Left ventricle myocardium inferior (tissue), 1 donor: ENCODE results near the gene TCN2. TPM values are rescaled to one million over a fixed set of nuclear protein-coding genes. Genes with fewer than 3 reads are reported as not detected.
A peak's percentile ranks its signal among the peaks of the same experiment; 100 is the strongest.
"Not testable (repeated sequence)": the region's sequence is repeated elsewhere in the genome, so short reads cannot be mapped to it uniquely, and the experiment has no call there.

ENCODE experiments used
- DNase-seq: peaks from one replicate; pipeline ENCODE4 v3.0.0-alpha.2; 2020
- H3K27ac ChIP-seq: fragments of 200-600 bp; replicated peaks from 2 replicates; pipeline ENCODE4 v1.8.0; 2021
- H3K27me3 ChIP-seq: fragments of 200-600 bp; 2 replicates; pipeline ENCODE4 v1.8.0; 2021; ENCODE audit warnings: low read depth
- H3K36me3 ChIP-seq: fragments of 200-600 bp; 2 replicates; pipeline ENCODE4 v1.8.0; 2021
- H3K4me1 ChIP-seq: fragments of 200-600 bp; 2 replicates; pipeline ENCODE4 v1.8.0; 2021
- H3K4me3 ChIP-seq: fragments of 200-600 bp; 2 replicates; pipeline ENCODE4 v1.8.0; 2021; ENCODE audit warnings: mild to moderate bottlenecking, moderate library complexity
- H3K9me3 ChIP-seq: fragments of 200-600 bp; replicated peaks from 2 replicates; pipeline ENCODE4 v1.8.0; 2021
- CTCF ChIP-seq: fragments of 200-600 bp; IDR thresholded peaks from 2 replicates; pipeline ENCODE4 v1.8.0; 2021; ENCODE audit warnings: antibody characterized with exemption, mild to moderate bottlenecking, borderline replicate concordance
- intact Hi-C: fragments of 100-400 bp; cut with micrococcal nuclease; formaldehyde crosslinking; loops from one replicate; pipeline ENCODE4 v1.11.0; 2022
- long read RNA-seq: library from polyadenylated mRNA; unstranded; transcript quantifications from one replicate; pipeline ENCODE4 v2.0.0, GENCODE V29; 2021
- total RNA-seq: library from RNA; stranded (reverse); fragmentation: NEBNext Ultra II Directional; extraction: Animal tissue kit (Norgen Biotek cat#: 25700); gene quantifications from one replicate; pipeline ENCODE4 v1.2.1, GENCODE V29; 2021
- donor health status: DM: no; HTN: yes; CAD: no; lungs with severe emphysema.

TCN2 gene
- 14.1 TPM for total RNA-seq
- long read RNA-seq, transcript TCN2-201 (9 exons, 2,535 nt): major isoform, 20 of 33 reads
- long read RNA-seq, partial matches to known transcripts: 8 of 33 reads
- long read RNA-seq, other reads (novel, unspliced or antisense): 3 of 33 reads

DNA sequence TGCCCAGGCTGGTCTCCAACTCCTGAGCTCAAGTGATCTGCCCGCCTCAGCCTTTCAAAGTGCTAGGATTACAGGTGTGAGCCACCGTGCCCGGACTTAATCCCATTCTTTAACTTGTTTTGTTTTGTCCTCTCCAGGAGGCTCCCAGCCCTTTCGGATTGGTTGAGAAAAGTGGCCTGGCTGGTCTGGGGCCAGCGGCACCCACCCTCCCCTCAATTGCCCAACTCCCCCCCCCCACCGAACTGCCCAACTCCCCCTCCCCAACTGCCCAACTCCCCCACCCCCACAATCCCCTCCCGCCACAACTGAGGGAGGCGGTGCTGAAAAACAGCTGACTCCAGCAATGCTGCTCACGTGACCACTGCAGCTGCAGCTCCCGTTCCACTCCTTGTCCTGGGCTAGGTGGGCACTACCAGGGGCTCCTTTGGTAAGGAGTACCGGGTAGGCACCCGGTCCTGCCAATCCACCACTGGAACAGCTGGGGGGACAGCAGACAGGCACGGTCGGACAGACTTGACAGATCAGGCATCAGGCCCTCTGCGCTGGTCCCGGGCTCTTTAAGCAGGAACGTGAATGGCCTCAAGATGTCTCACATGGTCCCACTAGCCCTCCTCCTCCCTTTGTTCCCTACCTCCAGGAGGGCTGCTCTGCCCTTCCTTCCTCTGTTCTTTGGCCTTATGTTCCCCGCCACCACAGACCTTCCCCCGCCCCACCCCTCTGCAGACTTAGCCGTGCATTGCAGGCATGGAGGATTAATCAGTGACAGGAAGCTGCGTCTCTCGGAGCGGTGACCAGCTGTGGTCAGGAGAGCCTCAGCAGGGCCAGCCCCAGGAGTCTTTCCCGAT is at the start of gene TCN2:
Gene TCN2 (plus strand): TSS at position 720 of the 845 bp plus-strand sequence. CDS start 158 bp downstream, outside the sequence.
- H3K4me3 ChIP-seq: peak within 1 kb of the TSS; percentile 79
- intact Hi-C loops: no loop called here
- peak; percentile 18 for TF ChIP-seq CTCF
- DNase-seq: peak; percentile 70
- H3K27ac ChIP-seq: peak within 1 kb of the TSS; percentile 88
- peaks cover 10% of the 10 kb centered on the region for H3K36me3 ChIP-seq
- peaks cover 54% of the 10 kb centered on the region for H3K4me1 ChIP-seq
- no peaks in the 10 kb centered on the region for H3K9me3 ChIP-seq
- H3K27me3 ChIP-seq: no peaks in the 10 kb centered on the region

DNA sequence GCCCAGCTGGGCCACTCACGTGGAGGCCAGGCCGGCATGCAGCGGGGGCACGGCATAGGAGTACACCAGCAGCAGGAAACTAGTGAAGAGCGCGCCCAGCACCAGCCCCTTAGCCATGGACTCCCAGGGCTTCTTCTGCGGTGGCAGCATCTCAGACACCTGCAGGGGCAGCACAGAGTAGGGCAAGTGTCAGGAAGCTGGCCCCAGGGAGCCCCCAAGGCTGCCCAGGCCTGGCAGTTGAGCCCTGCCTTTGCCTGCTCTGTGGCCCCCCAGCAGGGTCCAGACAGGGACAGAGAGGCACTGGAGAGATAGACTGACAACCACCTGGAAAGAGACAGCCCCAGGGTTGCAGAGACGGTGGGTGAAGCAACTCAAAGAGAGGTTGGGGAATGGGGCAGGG is 49.7 kb upstream of the TCN2 start:
- no peak for DNase-seq
- Histone ChIP-seq H3K9me3 (no peaks in the 10 kb centered on the region), H3K4me3 (no peak overlapping the region), H3K27me3 (peaks cover 12% of the 10 kb centered on the region), H3K27ac (no peak overlapping the region), H3K36me3 (no peaks in the 10 kb centered on the region), H3K4me1 (no peaks in the 10 kb centered on the region)
- TF ChIP-seq CTCF: no peak
- intact Hi-C loops: no loop called here

DNA sequence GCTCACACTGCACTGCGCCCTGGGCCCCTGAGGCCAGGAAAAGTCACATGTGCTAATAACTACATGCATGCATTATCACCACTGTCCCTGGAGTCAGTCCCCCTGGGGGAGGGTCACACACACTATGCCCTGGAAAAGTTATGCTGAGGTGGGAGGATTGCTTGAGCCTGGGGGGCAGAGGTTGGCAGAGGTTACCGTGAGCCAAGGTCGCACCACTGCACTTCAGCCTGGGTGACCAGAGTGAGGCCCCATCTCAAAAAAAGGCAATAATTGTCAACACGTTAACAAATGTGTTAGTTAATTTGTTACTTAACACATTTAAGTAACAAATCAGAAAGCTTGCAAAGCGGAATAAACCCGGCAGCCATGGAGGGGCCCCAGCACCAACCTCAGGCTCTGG is 47.1 kb upstream of the TCN2 start:
- H3K9me3 ChIP-seq: no peaks in the 10 kb centered on the region
- H3K27me3 ChIP-seq: peaks cover 31% of the 10 kb centered on the region
- DNase-seq: no peak
- no peak overlapping the region for H3K4me3 ChIP-seq
- no peaks in the 10 kb centered on the region for H3K36me3 ChIP-seq
- H3K27ac ChIP-seq: no peak overlapping the region
- TF ChIP-seq CTCF: no peak
- no peaks in the 10 kb centered on the region for H3K4me1 ChIP-seq
- intact Hi-C loops: no loop called here

GRCh38 chr22:30560643-30561202 is 46.3 kb upstream of the TCN2 start:
- H3K4me3 ChIP-seq, H3K36me3 ChIP-seq, DNase-seq, H3K4me1 ChIP-seq, H3K27ac ChIP-seq, intact Hi-C loops, H3K9me3 ChIP-seq: not testable (repeated sequence)
- peaks cover 39% of the 10 kb centered on the region for H3K27me3 ChIP-seq

DNA sequence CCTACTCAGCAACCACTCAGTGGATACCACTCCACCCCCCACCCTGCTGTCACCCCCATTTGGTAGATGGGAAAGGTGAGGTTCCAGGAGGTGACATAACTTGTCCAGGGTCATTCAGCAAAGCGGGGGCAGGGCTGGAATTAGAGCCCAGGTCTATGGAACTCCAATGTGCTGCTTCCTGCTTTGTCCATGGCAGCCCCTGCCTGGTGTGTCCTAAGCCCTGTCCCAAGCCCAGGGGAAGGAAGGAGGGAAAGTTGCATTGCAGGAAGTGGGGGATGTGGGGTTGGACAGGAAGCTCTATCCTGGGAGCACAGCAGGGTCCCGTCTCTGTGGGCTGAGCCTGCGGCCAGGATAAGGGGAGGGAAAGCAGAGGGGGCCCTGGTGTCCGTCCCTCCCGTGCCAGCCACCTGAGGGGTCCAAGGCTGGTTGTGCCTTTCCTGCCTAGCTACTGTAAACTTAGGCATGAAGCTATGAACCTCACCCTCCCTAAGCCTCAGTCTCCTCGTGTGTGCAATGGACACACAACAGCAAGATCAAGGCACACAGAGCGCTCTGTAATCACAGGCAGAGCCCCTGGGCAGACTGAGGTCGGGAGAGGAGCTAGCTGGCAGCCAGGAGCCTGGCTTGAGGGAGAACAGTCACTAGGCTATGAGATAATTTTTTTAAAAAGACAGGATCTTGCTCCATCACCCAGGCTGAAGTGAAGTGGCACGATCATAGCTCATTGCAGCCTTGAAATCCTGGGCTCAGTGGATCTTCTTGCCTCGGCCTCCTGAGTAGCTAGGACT is 45.4 kb upstream of the TCN2 start:
- H3K27ac ChIP-seq: no peak overlapping the region
- no peaks in the 10 kb centered on the region for H3K4me1 ChIP-seq
- H3K27me3 ChIP-seq: peaks cover 48% of the 10 kb centered on the region
- TF ChIP-seq CTCF: no peak
- DNase-seq: no peak
- intact Hi-C loops: no loop called here
- H3K9me3 ChIP-seq: no peaks in the 10 kb centered on the region
- H3K4me3 ChIP-seq: no peak overlapping the region
- H3K36me3 ChIP-seq: no peaks in the 10 kb centered on the region
